ENCODE data around the gene LYZL2.
A peak's percentile ranks its signal among the peaks of the same experiment; 100 is the strongest.

DNA sequence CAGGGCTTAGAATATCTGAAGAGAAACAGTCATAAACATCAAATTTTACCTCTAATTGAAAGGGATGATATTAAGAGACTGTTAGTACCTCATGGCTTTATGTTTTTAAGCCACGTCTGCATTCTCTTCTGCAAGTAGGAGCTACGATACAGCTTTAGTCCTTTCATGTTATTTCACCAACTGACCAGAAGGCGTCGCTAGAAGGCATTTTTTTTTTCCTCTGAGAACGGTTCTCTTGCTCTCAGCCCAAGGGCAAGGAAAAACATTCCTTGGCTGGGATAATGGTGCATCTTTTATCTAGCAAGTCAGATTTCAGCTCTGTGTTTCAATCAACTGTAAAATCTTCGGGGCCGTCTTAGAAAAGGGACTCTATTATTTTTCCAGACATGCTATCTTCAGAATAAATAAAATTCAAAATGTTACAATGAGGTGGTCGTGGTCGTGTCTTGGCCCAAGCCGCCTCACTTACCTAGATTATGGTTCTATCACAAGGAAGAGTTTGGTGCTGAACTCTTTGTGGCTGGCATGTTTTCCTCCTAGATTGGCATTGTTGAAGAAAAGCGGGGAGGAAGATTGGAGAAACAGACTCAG is 41.6 kb upstream of the LYZL2 start:
- TF ChIP-seq, protein P1, sequence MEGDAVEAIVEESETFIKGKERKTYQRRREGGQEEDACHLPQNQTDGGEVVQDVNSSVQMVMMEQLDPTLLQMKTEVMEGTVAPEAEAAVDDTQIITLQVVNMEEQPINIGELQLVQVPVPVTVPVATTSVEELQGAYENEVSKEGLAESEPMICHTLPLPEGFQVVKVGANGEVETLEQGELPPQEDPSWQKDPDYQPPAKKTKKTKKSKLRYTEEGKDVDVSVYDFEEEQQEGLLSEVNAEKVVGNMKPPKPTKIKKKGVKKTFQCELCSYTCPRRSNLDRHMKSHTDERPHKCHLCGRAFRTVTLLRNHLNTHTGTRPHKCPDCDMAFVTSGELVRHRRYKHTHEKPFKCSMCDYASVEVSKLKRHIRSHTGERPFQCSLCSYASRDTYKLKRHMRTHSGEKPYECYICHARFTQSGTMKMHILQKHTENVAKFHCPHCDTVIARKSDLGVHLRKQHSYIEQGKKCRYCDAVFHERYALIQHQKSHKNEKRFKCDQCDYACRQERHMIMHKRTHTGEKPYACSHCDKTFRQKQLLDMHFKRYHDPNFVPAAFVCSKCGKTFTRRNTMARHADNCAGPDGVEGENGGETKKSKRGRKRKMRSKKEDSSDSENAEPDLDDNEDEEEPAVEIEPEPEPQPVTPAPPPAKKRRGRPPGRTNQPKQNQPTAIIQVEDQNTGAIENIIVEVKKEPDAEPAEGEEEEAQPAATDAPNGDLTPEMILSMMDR (conservative IDR thresholded peaks at IDR 0.05 in 1 of 2, IDR thresholded peaks at IDR 0.05 in 1 of 2; ENCODE audit: extremely low read depth in 1 of 2, insufficient read depth in 1 of 2, low read depth in 1 of 2, low read length in 2 of 2), result peak; percentile 69 to 73
- TF ChIP-seq EZH2 (IDR thresholded peaks at IDR 0.05; ENCODE audit: borderline replicate concordance, low read length), result no peak
